Central memory CD4-positive, alpha-beta T cell (primary cell): ENCODE results near the gene KCNE4.

ENCODE experiments used
- DNase-seq: peaks from one replicate; pipeline ENCODE4 v3.0.0; 2022
- total RNA-seq, 3 experiments: gene quantifications; one replicate each; lab custom pipeline; 2026; lab: John Stamatoyannopoulos, UW

KCNE4 gene, protein sequence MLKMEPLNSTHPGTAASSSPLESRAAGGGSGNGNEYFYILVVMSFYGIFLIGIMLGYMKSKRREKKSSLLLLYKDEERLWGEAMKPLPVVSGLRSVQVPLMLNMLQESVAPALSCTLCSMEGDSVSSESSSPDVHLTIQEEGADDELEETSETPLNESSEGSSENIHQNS
- 0 reads per million in 3 experiments for total RNA-seq

GRCh38 chr2:223051693-223052289, at the start of gene KCNE4:
Gene KCNE4, plus strand, starts transcription at chr2:223052190. Its CDS starts 641 bp downstream, at chr2:223052831.
- DNase-seq = no peak

DNA sequence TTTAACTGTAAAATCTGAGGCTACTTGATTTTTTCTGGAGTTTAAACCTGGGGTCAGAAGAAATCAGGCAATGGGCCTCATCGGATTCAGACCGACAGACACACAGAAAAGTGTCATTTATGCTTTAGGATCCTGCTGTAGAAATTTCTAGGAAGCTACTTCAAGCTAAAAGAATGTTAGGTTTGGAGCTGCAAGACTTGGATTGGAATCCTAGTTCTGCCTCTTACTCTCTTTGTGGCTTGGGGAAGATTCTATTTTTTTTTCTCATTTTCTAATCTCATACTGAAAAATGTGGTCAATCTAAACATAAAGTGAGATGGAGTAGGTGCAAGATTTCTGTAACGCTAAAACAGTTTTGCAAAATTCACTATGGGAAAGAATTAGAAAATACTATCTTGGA, 48.8 kb upstream of the KCNE4 start:
- no peak for DNase-seq

DNA sequence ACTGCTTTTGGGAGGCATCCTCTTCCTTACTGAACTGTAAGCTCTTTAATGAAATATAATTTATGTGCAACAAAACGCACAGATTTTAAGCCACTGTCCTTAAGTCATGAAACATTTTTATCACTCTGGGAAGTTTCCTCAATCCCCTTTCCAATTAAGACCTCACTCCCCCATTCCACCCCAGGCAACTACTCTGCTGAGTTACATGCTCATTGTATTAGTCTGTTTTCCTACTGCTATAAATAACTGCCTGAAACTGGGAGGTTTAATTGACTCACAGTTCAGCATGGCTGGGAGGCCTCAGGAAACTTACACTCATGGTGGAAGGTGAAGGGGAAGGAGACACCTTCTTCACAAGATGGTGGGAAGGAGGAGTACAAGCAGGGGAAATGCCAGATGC, 46.5 kb upstream of the KCNE4 start:
- no peak for DNase-seq

DNA sequence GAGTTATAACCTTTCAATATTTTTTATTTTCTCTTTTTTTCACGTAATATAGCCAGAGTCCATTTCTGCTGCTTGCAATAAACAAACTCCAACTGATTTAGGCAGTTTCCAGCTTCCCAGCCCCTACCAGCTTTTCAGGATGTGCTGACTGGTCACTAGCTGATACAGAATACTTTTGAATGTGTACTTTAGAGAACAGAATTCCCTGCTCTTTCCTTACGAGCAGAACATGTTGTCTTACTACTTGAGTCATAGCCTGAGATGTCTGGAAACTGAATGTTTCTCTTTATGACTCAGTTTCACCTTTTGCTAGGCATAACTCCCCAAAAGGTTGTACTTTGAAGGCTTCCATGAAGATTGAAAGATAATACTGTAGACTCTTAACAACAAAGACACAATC, 44.5 kb upstream of the KCNE4 start:
- DNase-seq = no peak

DNA sequence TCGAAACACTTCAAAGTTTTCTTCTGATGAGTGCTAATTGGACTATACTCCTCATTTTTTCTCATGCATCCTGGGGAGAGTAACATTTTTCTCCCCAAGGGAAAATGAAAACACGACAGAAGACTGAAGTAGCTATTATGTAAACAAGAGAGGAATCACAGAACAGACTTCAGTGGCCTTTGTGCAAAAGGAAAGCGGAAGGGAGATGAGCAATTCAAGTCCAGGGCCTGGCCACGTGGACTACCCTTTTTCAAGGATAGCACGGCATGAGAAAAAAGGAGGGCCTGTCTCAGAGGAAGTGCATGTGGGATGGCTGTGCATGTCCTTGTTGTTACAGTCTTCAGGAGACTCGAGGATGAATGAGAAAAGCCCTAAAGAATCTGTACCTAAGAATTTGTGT, 43.8 kb upstream of the KCNE4 start:
- DNase-seq = no peak

DNA sequence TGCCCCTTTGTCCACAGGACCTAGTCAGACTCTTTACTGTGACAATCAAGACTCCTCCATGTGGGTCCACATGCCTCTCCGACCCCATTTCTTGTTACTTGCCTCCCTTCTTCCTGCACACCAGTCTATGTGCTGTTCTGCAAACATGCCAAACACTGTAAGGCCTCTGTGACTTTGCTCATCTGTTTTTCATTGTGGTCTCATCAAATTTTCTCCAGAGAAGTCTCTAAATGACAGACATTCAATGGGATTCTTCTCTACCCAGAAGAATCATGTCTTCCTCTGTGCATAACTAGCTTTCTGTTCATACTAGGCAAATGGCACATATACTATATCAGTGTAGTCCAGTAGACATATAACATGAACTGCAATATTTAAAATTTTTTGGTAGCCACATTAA, 43.0 kb upstream of the KCNE4 start:
- DNase-seq = no peak

DNA sequence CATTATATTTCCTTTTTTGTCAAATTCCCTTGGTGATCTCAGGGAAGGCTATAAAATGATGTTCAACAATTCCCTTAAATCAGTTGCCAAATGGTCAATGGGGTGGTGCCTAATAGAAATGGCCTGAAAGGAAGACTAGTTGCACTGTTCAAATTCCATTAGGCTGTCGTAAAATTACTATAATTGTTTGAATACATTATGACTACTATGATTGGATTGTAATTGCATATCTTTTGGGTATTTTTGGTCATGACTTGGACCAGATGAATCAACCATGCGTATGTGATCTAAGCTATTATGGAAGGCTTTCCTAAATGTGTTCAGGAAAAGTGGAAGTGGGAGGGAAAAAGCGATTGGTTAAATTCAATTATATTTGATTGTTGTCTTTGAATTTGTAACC, 41.3 kb upstream of the KCNE4 start:
- no peak for DNase-seq

DNA sequence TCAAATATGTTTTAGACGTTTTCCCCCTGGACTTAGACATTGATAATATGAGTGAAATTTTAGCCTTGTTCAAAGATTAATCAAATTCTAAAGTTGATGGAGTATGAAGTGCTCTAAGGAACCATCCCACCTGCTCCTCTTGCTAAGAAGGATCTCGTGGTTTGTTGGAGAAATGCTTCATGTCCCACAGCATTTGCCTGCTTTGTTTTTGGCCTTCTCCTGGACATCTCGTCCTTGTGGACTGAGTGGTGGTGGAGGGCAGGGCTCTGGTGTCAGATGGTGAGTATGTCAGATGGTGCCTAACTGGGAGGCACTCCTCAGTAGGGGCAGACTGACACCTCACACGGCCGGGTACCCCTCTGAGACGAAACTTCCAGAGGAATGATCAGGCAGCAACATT, 39.7 kb upstream of the KCNE4 start:
- DNase-seq = no peak

- no peak for DNase-seq
These were observed 32.5 kb upstream of the KCNE4 start for GRCh38 chr2:223019390-223019930.

DNA sequence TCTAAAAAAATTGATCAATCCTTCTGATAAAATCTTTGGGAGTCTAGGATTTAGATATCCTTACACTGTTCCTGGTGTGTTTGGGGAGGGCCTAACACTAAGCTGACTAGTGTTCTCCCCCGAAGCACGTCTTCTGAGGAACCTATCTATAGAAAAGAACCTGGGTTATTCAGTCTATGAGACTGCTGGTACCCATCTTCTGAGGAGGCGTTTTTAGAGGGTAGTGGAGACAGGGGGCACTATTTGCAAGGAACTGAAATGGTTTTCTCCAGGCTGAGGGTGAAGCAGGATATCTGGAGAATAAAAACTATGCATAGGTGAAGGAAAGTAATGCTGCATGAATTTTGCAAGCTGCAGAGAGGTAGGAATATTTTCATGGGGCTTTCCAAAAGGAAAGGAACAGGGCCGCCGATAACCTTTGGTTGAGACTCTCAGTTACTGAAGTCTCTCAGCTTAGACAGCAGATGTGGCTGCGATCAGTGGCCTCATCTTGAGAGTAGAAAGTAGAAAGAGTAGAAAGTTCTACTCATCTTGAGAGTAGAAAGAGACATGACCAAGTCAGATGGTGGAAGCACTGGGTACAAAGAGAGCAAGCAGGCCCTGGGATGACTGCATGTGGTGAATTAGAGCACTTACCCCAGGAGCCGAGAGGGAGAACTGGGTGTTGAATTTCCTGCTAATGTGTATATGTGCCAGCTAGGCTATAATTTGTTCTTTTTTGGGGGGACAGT, 31.8 kb upstream of the KCNE4 start:
- no peak for DNase-seq

DNA sequence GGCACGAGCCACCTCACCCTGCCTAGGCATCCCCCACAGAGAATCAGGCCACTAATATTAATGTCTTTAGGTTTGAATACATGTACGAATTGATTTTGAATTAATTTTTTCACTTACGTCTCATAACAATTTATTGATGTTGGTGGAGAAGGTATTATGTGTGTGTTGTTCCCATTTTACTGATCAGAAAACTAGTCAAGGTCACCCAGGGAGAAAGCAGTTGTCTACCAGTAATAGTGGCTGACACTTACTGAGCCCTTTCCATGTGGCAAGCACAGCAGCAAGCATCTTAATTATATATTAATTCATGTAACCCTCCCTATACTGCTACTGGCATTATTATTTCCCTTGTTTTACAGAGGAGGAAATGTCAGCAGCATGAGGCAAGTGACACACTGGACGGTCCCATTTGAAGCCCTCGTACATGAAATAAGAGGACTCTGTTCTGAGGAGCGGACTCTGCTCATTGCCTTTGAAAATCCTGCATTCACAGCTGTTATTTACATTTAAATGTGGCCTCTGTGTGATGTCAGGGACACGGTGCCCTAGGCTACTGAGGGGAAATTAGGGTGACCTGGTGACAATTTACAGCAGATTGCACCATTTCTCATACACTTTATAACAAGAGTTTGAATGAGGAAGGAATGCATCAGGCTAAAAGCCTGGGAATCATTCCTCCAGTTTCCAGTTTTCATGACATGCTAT, 30.9 kb upstream of the KCNE4 start:
- DNase-seq = no peak

DNA sequence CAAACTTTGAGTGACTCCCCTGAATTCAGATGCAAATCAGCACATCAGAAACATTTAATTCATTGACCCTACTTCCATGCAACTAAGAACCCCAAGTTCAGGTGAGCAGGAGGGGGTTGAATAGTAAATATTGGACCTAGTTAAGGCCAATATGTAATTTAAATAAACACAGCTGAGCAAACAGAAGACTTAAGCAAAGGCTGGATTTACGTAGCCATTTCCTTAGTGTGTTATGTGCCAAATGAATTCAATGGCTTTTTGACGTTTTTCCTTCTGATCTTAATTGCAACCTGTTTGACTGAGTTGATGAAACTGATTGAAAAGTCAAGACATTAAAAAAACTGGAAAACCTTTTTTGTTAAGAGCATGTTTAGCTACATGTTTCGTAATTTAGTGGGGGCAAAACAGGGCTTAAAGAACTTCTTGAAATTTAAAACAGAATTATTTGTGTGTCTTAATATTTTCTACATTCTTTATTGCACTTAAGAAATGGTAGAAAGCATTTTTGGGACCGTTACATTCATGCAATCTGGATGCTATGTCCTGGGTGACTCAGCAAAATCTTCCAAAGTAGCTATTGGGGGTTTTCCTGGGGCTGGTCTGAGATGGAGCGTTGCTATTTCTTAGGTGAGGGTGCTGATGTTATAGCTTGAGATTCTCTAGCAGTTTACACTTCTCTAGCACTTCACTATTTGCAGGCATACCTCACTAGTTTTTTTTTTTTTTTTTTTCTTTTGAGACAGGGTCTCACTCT, 25.5 kb upstream of the KCNE4 start:
- no peak for DNase-seq

DNA sequence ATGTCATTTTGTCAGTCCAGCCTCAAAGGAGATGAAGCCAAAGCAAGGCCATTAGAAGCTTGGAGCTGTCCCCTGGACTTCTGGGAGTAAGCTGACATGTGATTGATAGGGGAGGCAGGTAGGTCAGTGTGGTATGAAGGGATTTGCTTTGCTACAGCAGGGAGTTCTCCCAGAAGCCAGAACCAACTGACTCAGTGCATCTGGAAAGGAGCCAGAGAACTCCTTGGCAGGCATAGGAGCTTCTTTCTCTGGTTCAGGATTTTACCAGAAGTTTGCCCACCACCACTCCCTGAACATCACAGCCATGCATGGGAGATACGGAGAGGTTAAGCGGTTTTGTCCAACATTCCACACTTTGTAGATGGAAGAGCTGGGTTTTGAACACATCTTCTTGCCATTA, 24.5 kb upstream of the KCNE4 start:
- no peak for DNase-seq

DNA sequence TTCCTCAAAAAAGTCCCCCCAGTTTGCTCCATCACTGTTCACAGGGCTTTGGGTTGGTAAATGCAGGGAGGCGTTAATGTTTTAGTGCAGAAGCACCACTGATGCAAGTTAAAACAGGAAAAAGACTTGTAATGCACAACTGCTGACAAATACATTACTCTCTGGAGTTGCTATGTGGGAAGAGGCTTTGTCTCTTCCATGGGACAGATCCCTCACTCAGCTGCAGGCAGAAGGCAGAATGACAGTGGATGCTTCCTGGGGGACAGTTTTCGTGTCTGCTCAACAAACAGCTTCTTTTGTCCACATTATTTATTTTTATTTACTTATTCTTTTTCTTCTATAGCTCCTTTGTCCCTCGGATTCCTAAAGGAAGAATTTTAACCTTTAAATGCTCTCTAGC, 22.7 kb upstream of the KCNE4 start:
- DNase-seq = no peak

GRCh38 chr2:223032187-223033142, 19.5 kb upstream of the KCNE4 start:
- DNase-seq = no peak

GRCh38 chr2:223034221-223034975, 17.6 kb upstream of the KCNE4 start:
- DNase-seq = no peak

GRCh38 chr2:223036790-223037444, 15.1 kb upstream of the KCNE4 start:
- DNase-seq = no peak

DNA sequence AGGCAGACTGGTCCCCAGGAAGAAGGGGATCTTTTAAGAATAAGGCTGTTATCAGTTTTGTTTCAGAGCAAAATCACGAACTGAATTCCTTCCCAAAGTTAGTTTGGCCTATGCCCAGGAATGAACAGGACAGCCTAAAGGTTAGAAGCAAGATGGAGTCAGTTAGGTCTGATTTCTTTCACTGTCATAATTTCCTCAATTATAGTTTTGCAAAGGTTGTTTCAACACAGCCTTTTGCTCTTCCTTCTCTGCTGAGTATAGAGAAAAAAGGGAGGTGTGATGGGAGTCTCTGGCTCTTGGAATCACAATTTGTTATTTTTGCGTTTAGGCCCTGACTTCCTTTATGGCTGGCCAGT, 14.6 kb upstream of the KCNE4 start:
- DNase-seq = no peak

- no peak for DNase-seq
These were observed 12.4 kb upstream of the KCNE4 start for GRCh38 chr2:223039618-223040017.

- no peak for DNase-seq
These were observed 11.5 kb upstream of the KCNE4 start for GRCh38 chr2:223040527-223040926.
